SK-N-SH treated with all-trans-retinoic acid at 6 μM for 48 hours (cell line): ENCODE measurements around the gene ORC3.

Source experiments
- ARNTL ChIP-seq: fragments of 450-650 bp; formaldehyde crosslinking; IDR thresholded peaks from 2 replicates; pipeline ENCODE4 v1.5.0; 2020; ENCODE audit warnings: low read depth, mild to moderate bottlenecking, moderate library complexity, borderline replicate concordance
- CSDC2 ChIP-seq: fragments of 250-450 bp; sonication (Bioruptor Pico); IDR thresholded peaks from 2 replicates; pipeline ENCODE4 v1.5.0; 2020; ENCODE audit warnings: mild to moderate bottlenecking, moderate library complexity
- ISL1 ChIP-seq: fragments of 250-450 bp; sonication (Bioruptor Pico); IDR thresholded peaks from 2 replicates; pipeline ENCODE4 v2.1.2; 2022; ENCODE audit warnings: mild to moderate bottlenecking, moderate library complexity
- OSR1 ChIP-seq: fragments of 250-450 bp; sonication (Bioruptor Pico); IDR thresholded peaks from 2 replicates; pipeline ENCODE4 v1.8.0; 2022; ENCODE audit warnings: moderate library complexity, mild to moderate bottlenecking, inconsistent platforms
- SNAI2 ChIP-seq: fragments of 250-450 bp; sonication (Bioruptor Pico); IDR thresholded peaks from 2 replicates; pipeline ENCODE4 v1.5.0; 2020; ENCODE audit warnings: mild to moderate bottlenecking, moderate library complexity
- ZFP3 ChIP-seq: fragments of 250-450 bp; sonication (Bioruptor Pico); IDR thresholded peaks from 2 replicates; pipeline ENCODE4 v1.5.0; 2020; ENCODE audit warnings: mild to moderate bottlenecking, moderate library complexity
- TF ChIP-seq, protein P1 (sequence below): fragments of 250-450 bp; sonication (Bioruptor Pico); IDR thresholded peaks from 2 replicates; pipeline ENCODE4 v1.5.1; 2021; ENCODE audit warnings: mild to moderate bottlenecking, moderate library complexity
- TF ChIP-seq, protein P2 (sequence below): fragments of 250-450 bp; sonication (Bioruptor Pico); IDR thresholded peaks from 2 replicates; pipeline ENCODE4 v1.5.1; 2020; ENCODE audit warnings: low read depth, mild to moderate bottlenecking, moderate library complexity
- TF ChIP-seq, protein P3 (sequence below): fragments of 250-450 bp; sonication (Bioruptor Pico); IDR thresholded peaks from 2 replicates; pipeline ENCODE4 v1.8.0; 2020; ENCODE audit warnings: mild to moderate bottlenecking, moderate library complexity, borderline replicate concordance

DNA sequence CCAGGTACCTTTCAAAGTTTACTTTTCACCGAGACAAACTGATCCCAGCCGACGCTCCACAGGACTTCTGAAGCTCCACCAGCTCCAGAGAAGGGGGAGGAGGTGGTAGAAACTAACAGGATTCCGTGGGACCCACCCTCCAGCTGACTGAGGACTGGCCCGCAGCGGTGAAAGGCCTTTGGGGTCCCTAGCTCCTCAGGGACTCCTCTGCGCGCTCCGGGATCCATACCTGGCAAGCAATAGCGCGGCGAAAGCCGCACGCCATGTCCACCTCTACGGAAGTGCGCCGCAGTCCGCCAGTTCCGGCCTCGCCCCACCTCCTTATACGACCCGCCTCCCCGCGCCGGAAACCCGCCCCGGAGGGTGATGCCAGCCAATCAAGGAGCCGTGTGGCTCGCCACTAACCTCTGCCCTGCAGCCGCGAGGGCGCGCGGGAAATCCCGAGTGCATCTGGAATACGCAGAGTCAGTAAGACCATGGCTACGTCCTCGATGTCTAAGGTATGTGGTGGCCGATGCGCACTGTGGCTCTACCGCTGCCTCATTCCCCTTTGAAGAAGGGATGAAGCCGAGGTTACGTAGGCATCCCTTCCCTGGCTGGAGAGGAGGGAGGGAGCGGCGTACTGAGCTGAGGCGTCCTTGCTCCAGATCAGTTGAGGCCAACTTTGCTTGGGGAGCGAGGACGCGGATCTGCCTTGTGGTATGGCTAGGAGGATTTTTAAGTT is at the start of gene ORC3, which contains the start of gene RARS2:
- TF ChIP-seq ISL1 (CRISPR knock-in tag) (no peak), SNAI2 (CRISPR knock-in tag) (no peak), CSDC2 (CRISPR knock-in tag) (no peak), OSR1 (no peak), ZFP3 (CRISPR knock-in tag) (no peak), ARNTL (CRISPR knock-in tag) (no peak)
- TF ChIP-seq, protein P1, sequence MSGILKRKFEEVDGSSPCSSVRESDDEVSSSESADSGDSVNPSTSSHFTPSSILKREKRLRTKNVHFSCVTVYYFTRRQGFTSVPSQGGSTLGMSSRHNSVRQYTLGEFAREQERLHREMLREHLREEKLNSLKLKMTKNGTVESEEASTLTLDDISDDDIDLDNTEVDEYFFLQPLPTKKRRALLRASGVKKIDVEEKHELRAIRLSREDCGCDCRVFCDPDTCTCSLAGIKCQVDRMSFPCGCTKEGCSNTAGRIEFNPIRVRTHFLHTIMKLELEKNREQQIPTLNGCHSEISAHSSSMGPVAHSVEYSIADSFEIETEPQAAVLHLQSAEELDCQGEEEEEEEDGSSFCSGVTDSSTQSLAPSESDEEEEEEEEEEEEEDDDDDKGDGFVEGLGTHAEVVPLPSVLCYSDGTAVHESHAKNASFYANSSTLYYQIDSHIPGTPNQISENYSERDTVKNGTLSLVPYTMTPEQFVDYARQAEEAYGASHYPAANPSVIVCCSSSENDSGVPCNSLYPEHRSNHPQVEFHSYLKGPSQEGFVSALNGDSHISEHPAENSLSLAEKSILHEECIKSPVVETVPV (CRISPR knock-in tag), result no peak
- TF ChIP-seq, protein P2, sequence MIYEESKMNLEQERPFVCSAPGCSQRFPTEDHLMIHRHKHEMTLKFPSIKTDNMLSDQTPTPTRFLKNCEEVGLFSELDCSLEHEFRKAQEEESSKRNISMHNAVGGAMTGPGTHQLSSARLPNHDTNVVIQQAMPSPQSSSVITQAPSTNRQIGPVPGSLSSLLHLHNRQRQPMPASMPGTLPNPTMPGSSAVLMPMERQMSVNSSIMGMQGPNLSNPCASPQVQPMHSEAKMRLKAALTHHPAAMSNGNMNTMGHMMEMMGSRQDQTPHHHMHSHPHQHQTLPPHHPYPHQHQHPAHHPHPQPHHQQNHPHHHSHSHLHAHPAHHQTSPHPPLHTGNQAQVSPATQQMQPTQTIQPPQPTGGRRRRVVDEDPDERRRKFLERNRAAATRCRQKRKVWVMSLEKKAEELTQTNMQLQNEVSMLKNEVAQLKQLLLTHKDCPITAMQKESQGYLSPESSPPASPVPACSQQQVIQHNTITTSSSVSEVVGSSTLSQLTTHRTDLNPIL (CRISPR knock-in tag), result no peak
- TF ChIP-seq, protein P3, sequence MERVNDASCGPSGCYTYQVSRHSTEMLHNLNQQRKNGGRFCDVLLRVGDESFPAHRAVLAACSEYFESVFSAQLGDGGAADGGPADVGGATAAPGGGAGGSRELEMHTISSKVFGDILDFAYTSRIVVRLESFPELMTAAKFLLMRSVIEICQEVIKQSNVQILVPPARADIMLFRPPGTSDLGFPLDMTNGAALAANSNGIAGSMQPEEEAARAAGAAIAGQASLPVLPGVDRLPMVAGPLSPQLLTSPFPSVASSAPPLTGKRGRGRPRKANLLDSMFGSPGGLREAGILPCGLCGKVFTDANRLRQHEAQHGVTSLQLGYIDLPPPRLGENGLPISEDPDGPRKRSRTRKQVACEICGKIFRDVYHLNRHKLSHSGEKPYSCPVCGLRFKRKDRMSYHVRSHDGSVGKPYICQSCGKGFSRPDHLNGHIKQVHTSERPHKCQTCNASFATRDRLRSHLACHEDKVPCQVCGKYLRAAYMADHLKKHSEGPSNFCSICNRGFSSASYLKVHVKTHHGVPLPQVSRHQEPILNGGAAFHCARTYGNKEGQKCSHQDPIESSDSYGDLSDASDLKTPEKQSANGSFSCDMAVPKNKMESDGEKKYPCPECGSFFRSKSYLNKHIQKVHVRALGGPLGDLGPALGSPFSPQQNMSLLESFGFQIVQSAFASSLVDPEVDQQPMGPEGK (CRISPR knock-in tag), result no peak
